Endothelial cell of hepatic sinusoid (primary cell): Measurements from ENCODE around the gene CDH13.
"Not testable (repeated sequence)": the region's sequence is repeated elsewhere in the genome, so short reads cannot be mapped to it uniquely, and the experiment has no call there.

ENCODE experiments used
- in situ Hi-C: cut with HindIII; loops from 2 replicates; pipeline ENCODE4 v1.10.0; 2017; ENCODE audit warnings: low sequenced_read_pairs

CDH13 gene

DNA sequence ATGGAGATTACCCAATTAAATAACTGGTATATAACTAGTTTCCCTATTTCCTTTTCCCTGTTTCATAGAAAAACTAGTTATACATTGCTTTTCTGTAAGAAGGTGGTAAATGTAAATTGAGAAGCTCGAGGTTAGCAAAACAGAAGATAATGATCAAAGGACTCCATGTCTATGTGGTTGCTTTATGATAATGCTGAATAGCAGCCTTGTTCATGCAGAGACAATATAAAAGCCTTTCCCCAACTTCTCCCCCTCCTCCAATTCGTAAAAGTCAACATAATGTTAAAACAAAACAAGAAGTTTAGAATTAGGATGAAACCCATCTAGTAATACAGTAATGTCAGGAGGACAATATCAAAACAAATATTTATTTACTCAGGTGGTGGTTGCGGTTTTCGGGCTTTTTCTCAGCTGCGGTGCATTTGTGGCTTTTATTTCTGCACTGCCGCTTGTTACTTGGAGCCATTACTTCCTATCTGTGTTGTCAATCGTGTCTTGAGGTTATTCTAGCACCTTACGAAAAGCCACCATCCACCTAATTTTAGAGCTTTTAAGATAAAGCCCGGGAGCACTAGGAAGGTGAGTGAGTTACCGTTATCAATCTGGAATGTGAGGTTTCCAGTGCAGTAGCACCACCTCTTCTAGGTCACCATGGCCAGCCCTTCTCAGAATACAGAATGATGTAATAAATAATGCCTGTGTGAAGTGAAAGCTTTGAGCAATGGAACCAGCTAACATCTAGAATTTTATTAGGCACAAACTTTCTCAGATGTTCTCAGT, 297.5 kb downstream of the CDH13 start:
- in situ Hi-C loops = no loop called here

GRCh38 chr16:82926500-82926899, 299.7 kb downstream of the CDH13 start:
- in situ Hi-C loops = no loop called here

GRCh38 chr16:82933933-82934332, 307.2 kb downstream of the CDH13 start:
- in situ Hi-C loops = not testable (repeated sequence)

- in situ Hi-C loops = no loop called here
These were observed 309.0 kb downstream of the CDH13 start for GRCh38 chr16:82935766-82936165.

GRCh38 chr16:82936941-82937551, 310.3 kb downstream of the CDH13 start:
- in situ Hi-C loops = no loop called here

DNA sequence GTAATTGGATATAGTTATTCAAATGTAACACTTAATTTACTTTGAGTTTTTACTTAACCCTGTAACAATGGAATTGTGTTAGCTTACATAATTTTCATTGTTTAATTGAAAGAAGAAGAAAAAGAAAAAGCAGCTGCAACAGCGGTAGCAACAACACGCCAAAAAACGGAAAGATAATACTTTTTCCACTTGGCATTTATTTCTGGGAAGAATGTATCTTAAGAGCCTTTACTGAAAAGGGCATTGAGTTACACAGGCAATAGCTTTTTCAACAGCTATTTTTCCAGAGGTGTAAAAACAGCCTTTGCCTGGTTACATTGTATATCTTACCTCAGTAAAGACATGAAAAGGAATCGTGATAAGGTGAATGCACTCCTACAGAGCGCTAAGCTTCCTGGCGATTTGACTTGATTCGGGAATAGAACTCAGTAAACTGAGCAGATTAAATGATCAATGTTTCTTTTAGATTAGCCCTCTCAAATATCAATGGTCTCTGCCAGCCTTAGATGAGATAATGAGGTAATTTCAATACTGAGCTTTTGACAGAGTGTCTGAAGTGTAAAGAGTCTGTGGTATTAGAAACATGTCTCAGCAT, 311.3 kb downstream of the CDH13 start:
- in situ Hi-C loops = no loop called here

GRCh38 chr16:82943371-82943770, 316.6 kb downstream of the CDH13 start:
- in situ Hi-C loops = no loop called here

DNA sequence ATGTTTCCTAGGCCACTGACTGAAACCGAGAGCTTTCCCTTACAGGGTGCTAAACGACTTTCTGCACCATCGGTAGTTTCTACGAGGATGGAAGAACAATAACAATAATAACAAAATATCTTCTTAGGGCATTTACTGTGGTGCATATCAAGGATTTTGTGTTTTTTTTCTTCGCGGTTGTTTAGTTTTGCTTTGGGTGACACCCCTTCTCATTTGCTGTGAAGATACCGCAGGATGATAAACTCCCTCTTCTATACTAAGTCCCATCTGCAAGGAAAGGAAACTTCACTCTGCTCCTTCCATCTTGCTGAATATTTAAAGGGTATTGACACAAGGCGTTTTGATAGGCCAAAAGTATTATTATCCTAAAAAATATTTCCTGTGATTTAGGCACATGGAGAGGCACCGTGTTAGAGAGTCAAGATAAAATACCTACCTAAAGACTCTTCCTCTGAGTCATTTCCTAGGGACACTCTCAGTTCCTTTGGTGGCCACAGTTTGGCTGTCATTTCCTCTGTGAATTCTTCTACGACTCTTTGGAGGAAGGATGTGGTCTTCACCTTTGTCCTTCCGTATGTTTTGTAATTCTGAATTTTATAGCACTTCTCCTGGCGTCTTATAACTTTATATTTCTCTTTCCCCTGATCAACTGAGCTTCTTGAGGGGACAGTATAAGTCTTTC, 318.8 kb downstream of the CDH13 start:
- in situ Hi-C loops = no loop called here

DNA sequence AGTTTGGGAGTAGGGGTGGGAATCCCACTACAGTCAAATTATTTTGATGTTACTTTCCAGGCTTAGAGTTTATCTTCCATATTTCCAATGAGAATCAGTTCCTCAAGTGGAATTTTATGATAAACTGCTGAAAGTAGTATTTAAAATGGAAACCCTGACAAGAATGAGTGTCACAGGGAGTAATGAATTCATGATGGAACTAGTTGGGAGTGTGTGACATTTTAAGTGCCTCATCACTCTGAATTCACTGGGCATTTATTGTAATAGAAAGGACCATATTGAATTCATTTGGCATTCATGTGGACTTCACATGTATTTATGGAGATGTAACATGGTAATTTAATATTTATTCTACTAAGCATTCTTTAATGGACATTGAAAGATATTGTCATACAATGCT, 320.9 kb downstream of the CDH13 start:
- in situ Hi-C loops = no loop called here

- in situ Hi-C loops = no loop called here
These were observed 322.2 kb downstream of the CDH13 start for GRCh38 chr16:82949016-82949415.

- in situ Hi-C loops = no loop called here
These were observed 326.7 kb downstream of the CDH13 start for GRCh38 chr16:82953517-82953916.

GRCh38 chr16:82954224-82954929, 327.6 kb downstream of the CDH13 start:
- in situ Hi-C loops = no loop called here

GRCh38 chr16:82955741-82956348, 329.1 kb downstream of the CDH13 start:
- in situ Hi-C loops = no loop called here

GRCh38 chr16:82957212-82957611, 330.4 kb downstream of the CDH13 start:
- in situ Hi-C loops = no loop called here

- in situ Hi-C loops = no loop called here
These were observed 334.1 kb downstream of the CDH13 start for GRCh38 chr16:82960918-82961317.

GRCh38 chr16:82963653-82964052, 336.9 kb downstream of the CDH13 start:
- in situ Hi-C loops = no loop called here

- in situ Hi-C loops = no loop called here
These were observed 339.0 kb downstream of the CDH13 start for GRCh38 chr16:82965808-82966207.

GRCh38 chr16:82967424-82967823, 340.7 kb downstream of the CDH13 start:
- in situ Hi-C loops = no loop called here

DNA sequence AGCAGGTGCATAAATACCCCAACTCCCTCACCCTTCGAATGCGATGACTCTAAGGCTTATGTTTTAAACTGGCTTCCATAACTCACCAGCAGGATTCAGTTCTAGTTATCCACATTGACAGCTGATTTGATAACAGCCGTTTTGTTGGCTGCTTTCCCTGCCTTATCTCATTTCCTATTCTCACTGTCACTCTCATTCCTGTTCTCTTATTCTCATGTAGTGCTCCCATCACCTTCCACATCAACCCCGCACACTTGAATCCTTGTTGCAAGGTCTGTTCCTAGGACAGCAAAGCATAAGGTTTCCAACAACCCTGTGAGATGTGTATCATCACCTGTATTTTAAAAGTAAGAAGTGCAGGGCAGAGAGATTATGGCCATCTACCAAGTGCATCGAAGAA, 344.4 kb downstream of the CDH13 start:
- in situ Hi-C loops = no loop called here

DNA sequence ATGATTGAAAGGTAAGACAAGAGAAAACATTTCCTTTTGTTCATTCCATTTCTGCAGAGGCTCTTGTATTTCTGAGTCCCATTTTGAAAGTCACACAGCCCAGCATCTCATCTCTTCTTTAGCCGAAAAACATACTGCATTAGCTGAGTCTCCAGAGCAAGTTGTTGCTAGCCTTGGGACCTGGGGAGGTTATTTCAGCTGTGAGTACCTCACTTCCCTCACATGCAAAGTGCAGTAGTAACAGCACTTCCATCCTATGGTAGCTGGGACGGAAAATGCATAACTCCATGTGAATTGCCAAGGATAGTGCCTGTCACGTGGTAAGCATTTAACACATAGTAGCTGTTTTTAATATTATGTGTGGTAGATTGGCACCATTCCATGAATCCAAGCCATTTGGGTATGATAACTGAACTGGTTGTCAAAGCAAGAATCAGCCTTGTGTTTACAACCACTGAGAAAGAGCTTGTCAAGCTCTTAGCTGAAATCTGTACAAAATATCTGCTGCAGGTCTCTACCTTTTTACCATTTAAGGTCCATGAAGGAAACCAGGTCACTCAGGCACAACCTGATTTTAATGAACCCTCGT, 345.7 kb downstream of the CDH13 start:
- in situ Hi-C loops = no loop called here
